ENCODE data around the gene SNX9.

- no peak for TF ChIP-seq CEBPB (IDR thresholded peaks at IDR 0.05; ENCODE audit: low read depth, low read length)
- TF ChIP-seq MAFK (IDR thresholded peaks at IDR 0.05; ENCODE audit: low read depth, low read length): no peak
- no peak for TF ChIP-seq MXI1 (IDR thresholded peaks at IDR 0.05; ENCODE audit: borderline replicate concordance, low read depth, low read length)
- no peak for TF ChIP-seq CTCF (conservative IDR thresholded peaks at IDR 0.05; ENCODE audit: low read depth, low read length)
- no peak for TF ChIP-seq ELK1 (IDR thresholded peaks at IDR 0.05; ENCODE audit: borderline replicate concordance, low read depth, low read length)
- TF ChIP-seq RCOR1 (IDR thresholded peaks at IDR 0.05; ENCODE audit: insufficient replicate concordance, low read length): no peak
- no peak for TF ChIP-seq SMC3 (IDR thresholded peaks at IDR 0.05; ENCODE audit: low read depth, low read length)
- no peak for TF ChIP-seq RAD21 (IDR thresholded peaks at IDR 0.05; ENCODE audit: low read length)
- TF ChIP-seq FOS (IDR thresholded peaks at IDR 0.05; ENCODE audit: low read depth, low read length): no peak
- no peak for TF ChIP-seq USF2 (IDR thresholded peaks at IDR 0.05; ENCODE audit: low read depth, low read length)
- TF ChIP-seq RFX5 (IDR thresholded peaks at IDR 0.05; ENCODE audit: low read depth, low read length): no peak
- no peak for TF ChIP-seq POLR2A (IDR thresholded peaks at IDR 0.05; ENCODE audit: low read depth, low read length)
- TF ChIP-seq MAZ (IDR thresholded peaks at IDR 0.05; ENCODE audit: borderline replicate concordance, low read depth, low read length): no peak
These were observed 44.3 kb upstream of the SNX9 start for GRCh38 chr6:157778719-157779118.

All from IMR-90 (cell line).